ENCODE data around the gene PDCD4.

The PDCD4 gene

GRCh38 chr10:110848106-110848505, 23.6 kb upstream of the PDCD4 start:
- Histone ChIP-seq H3K9me3 (replicated peaks; ENCODE audit: insufficient read depth, low read length) (no peaks in the 10 kb centered on the region), H3K4me2 (ENCODE audit: low read depth, low read length) (no peak overlapping the region), H3K79me2 (ENCODE audit: low read length) (no peaks in the 10 kb centered on the region), H3K9ac (ENCODE audit: low read length) (no peak overlapping the region), H4K20me1 (ENCODE audit: insufficient read depth, low read length) (no peaks in the 10 kb centered on the region), H3K4me3 (ENCODE audit: low read length) (no peak overlapping the region), H3K36me3 (replicated peaks; ENCODE audit: insufficient read depth, low read length) (no peaks in the 10 kb centered on the region), H3K4me1 (ENCODE audit: low read length) (peaks cover 58% of the 10 kb centered on the region), H3F3A (ENCODE audit: insufficient read depth, low read length) (peaks cover 18% of the 10 kb centered on the region), H3K27ac (ENCODE audit: low read length) (no peak overlapping the region), H2AFZ (ENCODE audit: low read length) (no peak overlapping the region), H3K9me2 (replicated peaks; ENCODE audit: insufficient read depth, low read length) (no peaks in the 10 kb centered on the region), H3K27me3 (replicated peaks; ENCODE audit: insufficient read depth, low read length) (no peaks in the 10 kb centered on the region)
- TF ChIP-seq EZH2phosphoT487 (IDR thresholded peaks at IDR 0.05; ENCODE audit: low read length), result no peak
- no peak for TF ChIP-seq CTCF (IDR thresholded peaks at IDR 0.05; ENCODE audit: low read length)
- no peak for TF ChIP-seq EZH2 (optimal IDR thresholded peaks at IDR 0.05; ENCODE audit: low read depth, low read length)
- no peak for DNase-seq

GRCh38 chr10:110850099-110850498, 21.6 kb upstream of the PDCD4 start:
- DNase-seq, result no peak
- Histone ChIP-seq H3K79me2 (ENCODE audit: low read length) (no peaks in the 10 kb centered on the region), H3F3A (ENCODE audit: insufficient read depth, low read length) (peaks cover 10% of the 10 kb centered on the region), H3K4me2 (ENCODE audit: low read depth, low read length) (no peak overlapping the region), H3K9me2 (replicated peaks; ENCODE audit: insufficient read depth, low read length) (no peaks in the 10 kb centered on the region), H3K27ac (ENCODE audit: low read length) (no peak overlapping the region), H3K9me3 (replicated peaks; ENCODE audit: insufficient read depth, low read length) (no peaks in the 10 kb centered on the region), H3K27me3 (replicated peaks; ENCODE audit: insufficient read depth, low read length) (no peaks in the 10 kb centered on the region), H4K20me1 (ENCODE audit: insufficient read depth, low read length) (no peaks in the 10 kb centered on the region), H3K4me3 (ENCODE audit: low read length) (no peak overlapping the region), H3K9ac (ENCODE audit: low read length) (no peak overlapping the region), H3K36me3 (replicated peaks; ENCODE audit: insufficient read depth, low read length) (no peaks in the 10 kb centered on the region), H2AFZ (ENCODE audit: low read length) (no peak overlapping the region), H3K4me1 (ENCODE audit: low read length) (peaks cover 55% of the 10 kb centered on the region)
- TF ChIP-seq CTCF (IDR thresholded peaks at IDR 0.05; ENCODE audit: low read length) (no peak), EZH2phosphoT487 (IDR thresholded peaks at IDR 0.05; ENCODE audit: low read length) (no peak), EZH2 (optimal IDR thresholded peaks at IDR 0.05; ENCODE audit: low read depth, low read length) (no peak)

DNA sequence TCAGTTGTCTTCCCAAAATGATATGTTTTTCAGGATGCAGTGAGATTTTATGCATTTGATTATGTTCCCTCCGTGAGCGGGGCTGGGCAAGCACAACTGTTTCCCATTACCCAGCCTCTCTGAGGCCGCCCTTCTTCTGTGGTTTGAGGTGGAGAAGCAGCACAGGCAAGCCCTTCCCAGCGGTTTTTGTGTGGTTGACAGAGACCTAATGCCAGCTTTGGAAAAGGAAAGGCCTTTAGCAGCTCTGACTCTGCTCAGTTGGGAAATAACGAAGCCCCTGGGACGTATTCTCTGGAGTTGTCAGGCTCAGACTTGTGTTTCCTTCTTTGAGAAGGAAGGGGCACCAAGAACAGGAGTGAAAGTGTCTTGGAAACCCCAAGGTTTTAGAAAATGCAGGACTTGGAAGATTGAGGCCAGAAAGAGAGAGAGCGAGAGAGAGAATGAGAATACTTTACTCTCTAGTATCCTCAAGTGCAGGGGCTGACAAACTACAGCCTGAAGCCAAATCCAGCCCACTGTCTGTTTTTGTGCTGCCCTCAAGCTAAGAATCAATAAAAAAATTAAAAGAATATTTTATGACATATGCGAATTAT, 20.6 kb upstream of the PDCD4 start:
- H3K4me3 ChIP-seq (ENCODE audit: low read length), result no peak overlapping the region
- no peak overlapping the region for H2AFZ ChIP-seq (ENCODE audit: low read length)
- H3F3A ChIP-seq (ENCODE audit: insufficient read depth, low read length), result peaks cover 10% of the 10 kb centered on the region
- no peak for TF ChIP-seq CTCF (IDR thresholded peaks at IDR 0.05; ENCODE audit: low read length)
- no peak for TF ChIP-seq EZH2phosphoT487 (IDR thresholded peaks at IDR 0.05; ENCODE audit: low read length)
- TF ChIP-seq EZH2 (optimal IDR thresholded peaks at IDR 0.05; ENCODE audit: low read depth, low read length), result no peak
- no peaks in the 10 kb centered on the region for H3K27me3 ChIP-seq (replicated peaks; ENCODE audit: insufficient read depth, low read length)
- no peaks in the 10 kb centered on the region for H4K20me1 ChIP-seq (ENCODE audit: insufficient read depth, low read length)
- H3K79me2 ChIP-seq (ENCODE audit: low read length), result no peaks in the 10 kb centered on the region
- H3K9me2 ChIP-seq (replicated peaks; ENCODE audit: insufficient read depth, low read length), result no peaks in the 10 kb centered on the region
- H3K9me3 ChIP-seq (replicated peaks; ENCODE audit: insufficient read depth, low read length), result no peaks in the 10 kb centered on the region
- H3K4me1 ChIP-seq (ENCODE audit: low read length), result peaks cover 45% of the 10 kb centered on the region
- no peaks in the 10 kb centered on the region for H3K36me3 ChIP-seq (replicated peaks; ENCODE audit: insufficient read depth, low read length)
- H3K27ac ChIP-seq (ENCODE audit: low read length), result no peak overlapping the region
- no peak overlapping the region for H3K4me2 ChIP-seq (ENCODE audit: low read depth, low read length)
- DNase-seq, result no peak
- no peak overlapping the region for H3K9ac ChIP-seq (ENCODE audit: low read length)

Data from MM.1S (cell line).